DMS153 (cell line): ENCODE measurements around the gene ZFYVE28.
"Not testable (repeated sequence)": the region's sequence is repeated elsewhere in the genome, so short reads cannot be mapped to it uniquely, and the experiment has no call there.

Experiments
- DNase-seq: peaks from one replicate; lab custom pipeline; 2025; lab: John Stamatoyannopoulos, UW

ZFYVE28 gene

GRCh38 chr4:2446656-2447564, 28.5 kb upstream of the ZFYVE28 start:
- DNase-seq: no peak

- no peak for DNase-seq
These were observed 27.1 kb upstream of the ZFYVE28 start for GRCh38 chr4:2445571-2445970.

GRCh38 chr4:2445130-2445529, 26.7 kb upstream of the ZFYVE28 start:
- DNase-seq: no peak

- no peak for DNase-seq
These were observed 25.7 kb upstream of the ZFYVE28 start for GRCh38 chr4:2443956-2444740.

GRCh38 chr4:2443061-2443730, 24.8 kb upstream of the ZFYVE28 start:
- DNase-seq: no peak

- no peak for DNase-seq
These were observed 23.9 kb upstream of the ZFYVE28 start for GRCh38 chr4:2442175-2442993.

- DNase-seq: no peak
These were observed 23.1 kb upstream of the ZFYVE28 start for GRCh38 chr4:2441393-2442174.

- no peak for DNase-seq
These were observed 20.6 kb upstream of the ZFYVE28 start for GRCh38 chr4:2438822-2439718.

GRCh38 chr4:2437475-2438215, 19.2 kb upstream of the ZFYVE28 start:
- no peak for DNase-seq

- no peak for DNase-seq
These were observed 18.5 kb upstream of the ZFYVE28 start for GRCh38 chr4:2436761-2437474.

GRCh38 chr4:2436301-2436700, 17.9 kb upstream of the ZFYVE28 start:
- DNase-seq: no peak

- no peak for DNase-seq
These were observed 16.0 kb upstream of the ZFYVE28 start for GRCh38 chr4:2434420-2434819.

- no peak for DNase-seq
These were observed 15.3 kb upstream of the ZFYVE28 start for GRCh38 chr4:2433609-2434350.

GRCh38 chr4:2432991-2433530, 14.6 kb upstream of the ZFYVE28 start:
- no peak for DNase-seq

- DNase-seq: no peak
These were observed 13.6 kb upstream of the ZFYVE28 start for GRCh38 chr4:2432004-2432403.

GRCh38 chr4:2429945-2430757, 11.7 kb upstream of the ZFYVE28 start:
- not testable (repeated sequence) for DNase-seq
